Activated CD4-positive, alpha-beta memory T cell treated with anti-CD3 and anti-CD28 coated beads, Interleukin-2, amount 10 ng/mL, durations not matched to agents 7 days and 5 days (primary cell): Measurements from ENCODE around the gene EIF2B1. TPM values are rescaled to one million over a fixed set of nuclear protein-coding genes. Genes with fewer than 3 reads are reported as not detected.
A peak's percentile ranks its signal among the peaks of the same experiment; 100 is the strongest.

ENCODE experiments used
- CTCF ChIA-PET: fragments of 350-600 bp; sonication (Branson Sonifier 250); formaldehyde crosslinking; loops from one replicate; lab custom pipeline; 2021; ENCODE audit warnings: antibody characterized with exemption, inconsistent platforms; lab: Charles Lee
- POLR2A ChIA-PET: fragments of 350-600 bp; sonication (Branson Sonifier 250); formaldehyde crosslinking; loops from one replicate; lab custom pipeline; 2021; ENCODE audit warnings: antibody characterized with exemption; lab: Charles Lee
- DNase-seq: peaks from one replicate; pipeline ENCODE4 v3.0.0-alpha.2; 2020
- H3K27ac Mint-ChIP-seq: one replicate; pipeline ENCODE4 v1.8.0; 2021; ENCODE audit warnings: mild to moderate bottlenecking, mixed read lengths
- H3K27me3 Mint-ChIP-seq: one replicate; pipeline ENCODE4 v1.8.0; 2021; ENCODE audit warnings: mixed read lengths
- H3K36me3 Mint-ChIP-seq: one replicate; pipeline ENCODE4 v1.8.0; 2021; ENCODE audit warnings: low read depth, mixed read lengths
- H3K4me1 Mint-ChIP-seq: one replicate; pipeline ENCODE4 v1.8.0; 2021; ENCODE audit warnings: mixed read lengths
- H3K4me3 Mint-ChIP-seq: one replicate; pipeline ENCODE4 v1.8.0; 2021; ENCODE audit warnings: mild to moderate bottlenecking, mixed read lengths
- H3K9me3 Mint-ChIP-seq: one replicate; pipeline ENCODE4 v1.8.0; 2021; ENCODE audit warnings: mixed read lengths
- total RNA-seq, 2 experiments: library from RNA; stranded (reverse); gene quantifications; one replicate each; pipeline ENCODE4 v1.2.3, GENCODE V29; 2021

EIF2B1 gene
- total RNA-seq, 2 experiments from 2014 or later, result 55.9 to 57.0 TPM

GRCh38 chr12:123655420-123655819, 21.9 kb upstream of the EIF2B1 start:
- Mint-ChIP-seq H3K4me1 (peaks cover 16% of the 10 kb centered on the region), H3K27ac (no peak overlapping the region), H3K36me3 (peaks cover 56% of the 10 kb centered on the region), H3K27me3 (no peaks in the 10 kb centered on the region), H3K4me3 (no peak overlapping the region), H3K9me3 (no peaks in the 10 kb centered on the region)
- ChIA-PET POLR2A (no interaction called here), CTCF (no interaction called here)
- DNase-seq, result no peak

DNA sequence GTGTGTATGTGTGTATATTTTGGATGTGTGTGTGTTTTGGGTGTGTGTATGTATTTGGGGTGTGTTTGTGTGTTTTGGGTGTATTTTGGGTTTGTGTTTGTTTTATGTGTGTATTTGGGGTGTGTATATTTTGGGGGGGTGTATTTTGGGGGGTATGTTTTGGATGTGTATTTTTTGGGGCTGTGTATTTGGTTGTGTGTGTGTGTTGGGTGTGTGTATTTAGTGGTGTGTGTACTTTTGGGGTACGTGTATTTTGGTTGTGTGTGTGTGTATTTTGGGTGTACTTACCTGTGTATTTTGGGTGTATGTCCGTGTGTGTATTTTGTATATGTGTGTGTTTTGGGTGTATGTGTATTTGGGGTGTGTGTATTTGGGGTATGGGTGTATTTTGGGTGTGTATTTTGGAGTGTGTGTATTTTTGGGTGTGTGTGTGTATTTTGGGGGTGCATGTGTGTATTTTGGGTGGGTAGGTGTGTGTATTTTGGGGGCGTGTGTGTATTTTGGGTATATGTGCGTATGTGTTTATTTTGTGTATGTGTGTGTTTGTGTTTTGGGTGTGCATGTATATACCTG, 20.7 kb upstream of the EIF2B1 start:
- no peaks in the 10 kb centered on the region for H3K9me3 Mint-ChIP-seq
- ChIA-PET POLR2A (no interaction called here), CTCF (no interaction called here)
- no peak overlapping the region for H3K4me3 Mint-ChIP-seq
- DNase-seq, result no peak
- H3K36me3 Mint-ChIP-seq, result peaks cover 51% of the 10 kb centered on the region
- H3K27me3 Mint-ChIP-seq, result no peaks in the 10 kb centered on the region
- H3K27ac Mint-ChIP-seq, result no peak overlapping the region
- H3K4me1 Mint-ChIP-seq, result peaks cover 5% of the 10 kb centered on the region

DNA sequence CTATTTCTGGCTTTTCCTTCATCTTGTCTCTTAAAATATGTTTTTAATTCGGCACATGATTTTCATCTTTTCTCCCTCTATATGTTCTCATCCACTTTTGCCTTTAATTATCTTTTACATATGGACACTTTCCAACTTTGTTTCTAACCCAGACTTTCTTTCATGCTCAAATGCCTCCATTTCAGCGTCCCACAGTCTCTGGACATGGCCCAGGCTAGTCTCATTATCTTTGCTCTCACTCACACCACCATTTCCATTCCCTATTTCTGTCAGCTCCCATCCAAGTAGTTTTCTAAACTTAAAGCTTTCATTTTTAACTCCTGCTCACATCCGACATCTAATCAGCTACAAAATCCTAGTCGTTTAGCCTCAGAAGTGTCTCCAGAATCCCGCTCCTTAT, 14.9 kb upstream of the EIF2B1 start:
- peaks cover 44% of the 10 kb centered on the region for H3K36me3 Mint-ChIP-seq
- H3K4me3 Mint-ChIP-seq, result no peak overlapping the region
- no peaks in the 10 kb centered on the region for H3K27me3 Mint-ChIP-seq
- H3K27ac Mint-ChIP-seq, result no peak overlapping the region
- POLR2A ChIA-PET, result no interaction called here
- H3K9me3 Mint-ChIP-seq, result no peaks in the 10 kb centered on the region
- H3K4me1 Mint-ChIP-seq, result no peaks in the 10 kb centered on the region
- CTCF ChIA-PET, result no interaction called here
- no peak for DNase-seq

- ChIA-PET POLR2A (interaction anchor here (0.6 kb wide), 1 partner anchor 11 kb away, joined by 3 read pairs; no protein-coding TSS in a partner anchor), CTCF (no interaction called here)
- H3K9me3 Mint-ChIP-seq, result no peaks in the 10 kb centered on the region
- peaks cover 42% of the 10 kb centered on the region for H3K36me3 Mint-ChIP-seq
- H3K27ac Mint-ChIP-seq, result no peak overlapping the region
- H3K4me3 Mint-ChIP-seq, result no peak overlapping the region
- H3K27me3 Mint-ChIP-seq, result no peaks in the 10 kb centered on the region
- no peak for DNase-seq
- no peaks in the 10 kb centered on the region for H3K4me1 Mint-ChIP-seq
Observed at GRCh38 chr12:123645878-123646277, 12.4 kb upstream of the EIF2B1 start.

- Mint-ChIP-seq H3K9me3 (no peaks in the 10 kb centered on the region), H3K4me3 (no peak overlapping the region), H3K4me1 (no peaks in the 10 kb centered on the region), H3K36me3 (peaks cover 40% of the 10 kb centered on the region), H3K27me3 (no peaks in the 10 kb centered on the region), H3K27ac (no peak overlapping the region)
- ChIA-PET POLR2A (interaction anchor here (0.6 kb wide), 2 partner anchors 11 to 268 kb away, joined by 3 to 4 read pairs; no protein-coding TSS in a partner anchor), CTCF (no interaction called here)
- DNase-seq, result no peak
Observed at GRCh38 chr12:123645380-123645779, 11.9 kb upstream of the EIF2B1 start.

DNA sequence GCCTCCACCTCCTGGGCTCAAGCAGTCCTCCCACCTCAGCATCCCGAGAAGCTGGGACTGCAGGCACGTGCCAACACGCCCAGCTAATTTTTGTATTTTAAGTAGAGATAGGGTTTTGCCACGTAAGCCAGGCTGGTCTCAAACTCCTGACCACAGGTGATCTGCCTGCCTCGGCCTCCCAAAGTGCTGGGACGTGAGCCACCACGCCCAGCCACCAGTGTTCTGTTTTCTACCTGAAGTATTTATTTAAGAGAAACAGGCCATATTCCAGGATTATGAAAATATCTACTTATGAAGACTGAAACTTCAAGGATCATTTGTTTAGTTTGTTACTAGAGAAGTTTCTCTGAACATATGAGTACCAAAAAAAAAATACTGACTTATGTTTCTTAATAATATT, 10.4 kb upstream of the EIF2B1 start:
- ChIA-PET POLR2A (interaction anchor here (0.7 kb wide), 1 partner anchor 53 kb away, joined by 4 read pairs; no protein-coding TSS in a partner anchor), CTCF (no interaction called here)
- Mint-ChIP-seq H3K4me1 (no peaks in the 10 kb centered on the region), H3K9me3 (no peaks in the 10 kb centered on the region), H3K36me3 (peaks cover 38% of the 10 kb centered on the region), H3K4me3 (no peak overlapping the region), H3K27me3 (no peaks in the 10 kb centered on the region), H3K27ac (no peak overlapping the region)
- no peak for DNase-seq

- Mint-ChIP-seq H3K27me3 (no peaks in the 10 kb centered on the region), H3K9me3 (no peaks in the 10 kb centered on the region), H3K27ac (peak overlapping the region; percentile 82), H3K36me3 (peaks cover 29% of the 10 kb centered on the region), H3K4me3 (peak overlapping the region; percentile 93), H3K4me1 (peaks cover 31% of the 10 kb centered on the region)
- ChIA-PET POLR2A (interaction anchor here (0.8 to 3.2 kb wide), 9 partner anchors 9 to 401 kb away, joined by 3 to 28 read pairs (median 3); partner anchors contain the start of genes ATP6V0A2, DDX55, MPHOSPH9 and MTRFR), CTCF (interaction anchor here (0.5 to 1.1 kb wide), 2 partner anchors 10 to 210 kb away, joined by 3 to 4 read pairs; no protein-coding TSS in a partner anchor)
- DNase-seq, result peak; percentile 17
Observed at GRCh38 chr12:123634142-123634561, 666 bp upstream of the EIF2B1 start.

GRCh38 chr12:123621619-123622530, 11.6 kb downstream of the EIF2B1 start:
- no peak overlapping the region for H3K4me3 Mint-ChIP-seq
- peaks cover 66% of the 10 kb centered on the region for H3K36me3 Mint-ChIP-seq
- ChIA-PET CTCF (interaction anchor here (0.6 to 1.4 kb wide), 2 partner anchors 83 to 145 kb away, joined by 3 to 5 read pairs; no protein-coding TSS in a partner anchor), POLR2A (interaction anchor here (1.2 to 1.4 kb wide), 3 partner anchors 10 to 20 kb away, joined by 4 read pairs; partner anchors contain the start of gene DDX55)
- H3K9me3 Mint-ChIP-seq, result no peaks in the 10 kb centered on the region
- H3K27me3 Mint-ChIP-seq, result no peaks in the 10 kb centered on the region
- no peak overlapping the region for H3K27ac Mint-ChIP-seq
- H3K4me1 Mint-ChIP-seq, result peaks cover 5% of the 10 kb centered on the region
- DNase-seq, result no peak

GRCh38 chr12:123621101-123621500, 12.4 kb downstream of the EIF2B1 start:
- DNase-seq, result no peak
- no peak overlapping the region for H3K4me3 Mint-ChIP-seq
- H3K36me3 Mint-ChIP-seq, result peaks cover 66% of the 10 kb centered on the region
- peak overlapping the region; percentile 2 for H3K27ac Mint-ChIP-seq
- ChIA-PET CTCF (interaction anchor here (0.9 kb wide), 1 partner anchor 39 kb away, joined by 3 read pairs; no protein-coding TSS in a partner anchor), POLR2A (interaction anchor here (1.2 to 1.5 kb wide), 3 partner anchors 10 to 19 kb away, joined by 4 read pairs; partner anchors contain the start of gene DDX55)
- no peaks in the 10 kb centered on the region for H3K27me3 Mint-ChIP-seq
- peaks cover 5% of the 10 kb centered on the region for H3K4me1 Mint-ChIP-seq
- no peaks in the 10 kb centered on the region for H3K9me3 Mint-ChIP-seq

DNA sequence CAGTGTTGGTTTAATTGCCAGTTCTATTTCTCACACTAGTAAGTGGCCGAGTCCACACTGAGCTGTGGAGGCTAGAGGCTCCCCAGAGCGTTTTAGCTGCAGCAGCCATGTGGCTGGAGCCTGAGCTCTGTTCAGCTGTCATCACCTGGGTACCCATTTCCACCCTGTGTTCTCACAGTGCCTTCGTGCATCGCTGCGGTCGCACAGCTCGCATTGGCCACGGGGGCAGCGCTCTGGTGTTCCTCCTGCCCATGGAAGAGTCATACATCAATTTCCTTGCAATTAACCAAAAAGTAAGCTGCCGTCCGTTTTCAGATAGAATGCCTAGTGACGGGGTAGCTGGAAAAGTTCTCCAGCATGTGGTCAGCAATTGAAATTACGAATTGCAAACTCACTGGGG, 15.9 kb downstream of the EIF2B1 start:
- H3K27ac Mint-ChIP-seq, result peak overlapping the region; percentile 11
- POLR2A ChIA-PET, result interaction anchor here (1.4 kb wide), 1 partner anchor 15 kb away, joined by 6 read pairs; the partner anchor contains the start of gene DDX55

GRCh38 chr12:123617144-123617543, 16.3 kb downstream of the EIF2B1 start:
- Mint-ChIP-seq H3K9me3 (no peaks in the 10 kb centered on the region), H3K27ac (peak overlapping the region; percentile 11), H3K36me3 (peaks cover 80% of the 10 kb centered on the region), H3K4me3 (no peak overlapping the region), H3K27me3 (no peaks in the 10 kb centered on the region), H3K4me1 (peaks cover 5% of the 10 kb centered on the region)
- no peak for DNase-seq
- ChIA-PET POLR2A (interaction anchor here (1.4 kb wide), 1 partner anchor 15 kb away, joined by 6 read pairs; the partner anchor contains the start of gene DDX55), CTCF (interaction anchor here (0.7 to 1.9 kb wide), 2 partner anchors 14 to 287 kb away, joined by 3 to 11 read pairs; no protein-coding TSS in a partner anchor)

More for the DNA sequence above, 15.9 kb downstream of the EIF2B1 start:
- H3K4me1 Mint-ChIP-seq, result peaks cover 5% of the 10 kb centered on the region
- no peaks in the 10 kb centered on the region for H3K9me3 Mint-ChIP-seq
- no peak overlapping the region for H3K4me3 Mint-ChIP-seq
- H3K36me3 Mint-ChIP-seq, result peaks cover 77% of the 10 kb centered on the region
- H3K27me3 Mint-ChIP-seq, result no peaks in the 10 kb centered on the region
- no peak for DNase-seq
- CTCF ChIA-PET, result interaction anchor here (0.7 to 1.9 kb wide), 2 partner anchors 15 to 288 kb away, joined by 3 to 11 read pairs; no protein-coding TSS in a partner anchor

DNA sequence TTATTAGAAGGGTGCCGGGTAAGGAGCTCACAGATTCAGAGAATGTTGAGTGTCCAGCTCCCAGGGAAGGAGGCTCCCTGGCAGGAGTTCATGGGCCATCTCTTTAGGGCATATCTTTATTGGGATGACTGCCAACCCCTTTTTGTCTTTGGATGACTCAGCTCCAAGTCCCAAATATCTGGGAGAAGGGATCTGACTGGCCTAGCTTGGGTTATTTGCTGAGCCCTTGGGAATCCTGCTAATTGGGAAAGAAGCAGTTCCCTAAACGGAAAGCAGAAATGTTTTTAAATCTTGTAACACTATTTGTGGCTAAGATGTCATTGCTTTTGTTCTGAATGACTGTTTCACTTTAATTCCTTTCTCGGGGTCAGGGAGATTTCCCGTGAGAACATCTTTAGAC, 19.0 kb downstream of the EIF2B1 start:
- no peak for DNase-seq

More for the DNA sequence above, 19.0 kb downstream of the EIF2B1 start:
- H3K4me1 Mint-ChIP-seq, result peaks cover 3% of the 10 kb centered on the region
- peaks cover 80% of the 10 kb centered on the region for H3K36me3 Mint-ChIP-seq
- no peaks in the 10 kb centered on the region for H3K9me3 Mint-ChIP-seq
- no peak overlapping the region for H3K27ac Mint-ChIP-seq
- POLR2A ChIA-PET, result interaction anchor here (2.3 kb wide), 1 partner anchor 12 kb away, joined by 10 read pairs; the partner anchor contains the start of gene DDX55
- CTCF ChIA-PET, result no interaction called here
- H3K4me3 Mint-ChIP-seq, result no peak overlapping the region
- no peaks in the 10 kb centered on the region for H3K27me3 Mint-ChIP-seq
